HG03520 (cell line): ENCODE measurements around the gene CBX3.
"Not testable (repeated sequence)": the region's sequence is repeated elsewhere in the genome, so short reads cannot be mapped to it uniquely, and the experiment has no call there.

ENCODE experiments used
- ATAC-seq: cut with Tn5 transposase; IDR thresholded peaks from one replicate; pipeline ENCODE4 v1.9.1; 2021; ENCODE audit warnings: mild to moderate bottlenecking, moderate library complexity; ENCODE audit not compliant: unreplicated experiment

Gene CBX3

DNA sequence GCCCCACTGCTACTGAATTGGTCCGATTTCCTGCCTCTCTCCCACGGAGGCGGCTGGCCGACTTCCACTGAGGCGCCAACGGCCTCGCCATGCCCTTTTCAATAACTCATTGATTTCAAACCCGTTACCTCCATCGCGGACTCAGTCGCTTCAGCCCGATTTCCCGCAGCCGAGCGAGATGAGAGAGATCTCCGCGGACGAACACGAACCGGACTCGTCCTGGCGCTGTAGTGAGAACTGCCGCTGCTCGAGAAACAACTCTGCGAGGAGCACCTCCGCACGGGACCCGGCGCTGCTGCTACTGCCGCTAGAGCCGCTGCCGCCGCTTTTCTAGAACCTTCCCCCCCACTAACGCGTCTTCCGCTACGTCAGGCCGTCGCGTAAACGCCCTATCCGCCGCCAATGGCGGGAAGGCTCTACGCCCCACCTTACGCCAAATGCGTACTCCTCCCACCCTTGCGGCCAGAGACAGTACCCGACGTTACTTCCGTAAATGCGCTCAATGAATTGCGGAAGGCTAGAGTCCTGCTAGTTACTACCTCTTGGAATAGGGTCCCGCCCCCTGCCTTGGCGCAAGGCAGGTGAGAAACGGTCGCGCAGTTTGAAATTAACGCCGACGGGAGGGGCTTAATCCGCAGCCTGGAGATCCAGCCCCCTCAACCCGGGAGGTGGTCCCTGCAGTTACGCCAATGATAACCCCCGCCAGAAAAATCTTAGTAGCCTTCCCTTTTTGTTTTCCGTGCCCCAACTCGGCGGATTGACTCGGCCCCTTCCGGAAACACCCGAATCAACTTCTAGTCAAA, 900 bp upstream of the CBX3 start, which contains the start of gene HNRNPA2B1:
HNRNPA2B1 (minus strand) TSS at position 303 of the 803 bp plus-strand sequence; CDS start at position 134, 169 bp downstream.
- peak; percentile 53 for ATAC-seq

- ATAC-seq = peak; percentile 0
Observed at GRCh38 chr7:26202019-26202990, 760 bp downstream of the CBX3 start.

DNA sequence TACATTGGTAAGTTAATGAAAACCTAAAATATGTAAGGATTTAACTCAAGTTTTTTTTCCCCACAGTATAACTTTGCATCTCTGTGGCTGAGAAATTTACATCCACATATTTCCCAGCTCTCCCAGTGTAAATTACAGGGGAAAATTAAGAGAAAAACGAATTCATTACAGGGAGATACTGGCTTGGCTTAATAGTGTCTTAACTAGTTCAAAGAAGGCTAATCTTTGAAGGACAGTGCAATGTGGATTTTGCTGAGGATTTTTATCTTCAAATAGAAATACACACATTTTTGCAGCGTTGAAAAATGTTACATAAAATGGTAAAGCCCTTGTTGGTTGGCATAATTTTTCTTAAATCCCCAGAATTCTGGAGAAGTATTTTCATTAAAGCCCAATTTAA, 1.5 kb downstream of the CBX3 start:
- no peak for ATAC-seq

DNA sequence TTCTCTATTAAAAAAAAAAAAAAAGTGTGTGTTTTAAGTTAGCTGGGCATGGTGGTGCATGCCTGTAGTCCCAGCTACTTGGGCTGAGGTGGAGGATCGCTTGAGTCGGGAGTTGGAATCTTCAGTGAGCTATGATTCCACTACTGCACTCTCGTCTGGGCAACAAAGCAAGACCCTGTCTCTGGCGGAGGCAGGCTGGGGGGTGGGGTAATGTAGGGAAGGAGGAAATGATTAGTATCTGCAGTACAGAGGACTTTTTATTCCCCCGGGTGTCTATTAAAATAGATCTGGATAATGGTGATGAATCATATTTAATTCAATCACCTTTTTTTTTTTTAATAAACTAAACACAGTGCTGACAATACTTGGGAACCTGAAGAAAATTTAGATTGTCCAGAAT, 6.5 kb downstream of the CBX3 start:
- no peak for ATAC-seq

- ATAC-seq = no peak
Observed at GRCh38 chr7:26212921-26213718, 11.6 kb downstream of the CBX3 start.

GRCh38 chr7:26213807-26214515, 12.4 kb downstream of the CBX3 start:
- no peak for ATAC-seq

- no peak for ATAC-seq
Observed at GRCh38 chr7:26216049-26216448, 14.5 kb downstream of the CBX3 start.

- no peak for ATAC-seq
Observed at GRCh38 chr7:26224359-26224758, 22.8 kb downstream of the CBX3 start.

DNA sequence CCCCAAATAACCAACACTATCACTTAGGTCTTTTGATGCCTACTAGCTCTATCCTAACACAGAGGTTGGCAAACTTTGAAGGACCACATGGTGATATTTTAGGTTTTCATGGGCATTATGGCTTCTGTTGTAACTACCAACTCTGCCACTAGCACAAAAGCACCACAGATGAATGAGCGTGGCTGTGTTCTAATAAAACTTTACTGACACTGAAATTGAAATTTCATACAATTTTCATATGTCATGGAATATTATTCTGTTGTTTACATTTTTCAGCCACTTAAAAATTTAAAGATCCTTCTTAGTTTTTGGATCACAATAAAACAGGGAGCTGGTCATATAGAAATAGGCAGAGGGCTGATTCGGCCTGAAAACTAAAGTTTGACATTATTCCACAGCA, 26.4 kb downstream of the CBX3 start:
- ATAC-seq = no peak

DNA sequence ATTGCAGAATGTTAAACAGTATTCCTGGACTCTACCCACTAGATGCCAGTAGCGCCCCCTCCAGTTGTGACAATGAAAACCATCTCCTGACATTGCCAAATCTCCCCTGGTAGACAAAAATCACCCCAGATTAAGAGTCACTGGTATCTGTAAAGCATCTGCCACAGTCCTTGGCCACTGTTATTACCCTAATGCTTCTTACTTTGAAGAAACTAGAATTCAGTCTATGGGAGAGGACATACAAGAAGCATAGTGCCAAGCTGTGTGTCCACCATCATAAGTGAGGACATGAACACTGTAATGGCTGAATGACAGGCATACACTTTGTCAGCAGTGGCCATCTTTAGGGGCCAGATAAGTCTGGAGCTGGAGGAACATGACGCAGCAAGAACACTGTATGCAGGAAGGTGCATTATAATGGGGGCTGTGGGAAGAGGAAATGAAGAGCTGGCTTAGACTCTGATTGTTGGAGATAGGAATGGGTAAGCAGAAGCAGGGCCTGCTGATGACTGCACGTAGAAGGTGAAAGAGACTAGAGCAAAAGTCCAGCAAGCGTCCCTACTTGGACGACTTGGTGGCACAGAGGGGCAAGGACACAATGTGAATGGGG, 32.5 kb downstream of the CBX3 start:
- no peak for ATAC-seq

DNA sequence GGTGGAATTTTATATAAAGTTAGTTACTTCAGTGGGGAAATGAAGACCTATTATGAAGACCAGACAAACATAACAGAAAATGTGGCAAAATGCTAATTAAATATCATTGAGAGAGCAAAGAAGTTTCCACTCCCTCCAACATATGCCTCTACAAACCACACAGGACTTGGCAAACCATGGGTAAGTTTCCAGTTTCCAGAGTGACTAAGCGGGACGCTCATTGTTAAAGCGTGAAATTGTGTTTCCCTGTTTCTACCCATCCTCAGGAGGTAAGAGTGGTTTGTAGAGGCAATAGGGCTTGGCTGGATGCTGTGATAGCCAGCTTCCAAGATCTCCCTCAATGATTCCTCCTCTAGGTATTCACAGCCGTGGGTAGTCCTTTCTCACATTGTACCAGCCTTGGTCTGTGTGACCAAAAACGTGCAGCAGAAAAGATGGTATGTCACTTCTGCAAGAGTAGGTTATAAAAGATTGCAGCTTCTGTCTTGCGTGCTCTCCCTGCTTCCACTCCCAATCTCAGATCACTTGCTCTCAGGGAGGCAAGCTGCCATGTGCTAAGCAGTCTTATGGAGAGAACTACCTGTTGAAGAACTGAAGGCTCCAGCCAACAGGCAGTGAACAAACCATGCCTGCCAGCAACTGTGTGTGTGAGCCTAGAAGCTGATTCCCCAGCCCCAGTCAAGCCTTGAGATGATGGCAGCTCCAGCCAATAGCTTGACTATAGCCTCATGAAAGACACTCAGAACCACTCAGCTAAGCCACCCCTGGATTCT, 35.7 kb downstream of the CBX3 start:
- no peak for ATAC-seq

DNA sequence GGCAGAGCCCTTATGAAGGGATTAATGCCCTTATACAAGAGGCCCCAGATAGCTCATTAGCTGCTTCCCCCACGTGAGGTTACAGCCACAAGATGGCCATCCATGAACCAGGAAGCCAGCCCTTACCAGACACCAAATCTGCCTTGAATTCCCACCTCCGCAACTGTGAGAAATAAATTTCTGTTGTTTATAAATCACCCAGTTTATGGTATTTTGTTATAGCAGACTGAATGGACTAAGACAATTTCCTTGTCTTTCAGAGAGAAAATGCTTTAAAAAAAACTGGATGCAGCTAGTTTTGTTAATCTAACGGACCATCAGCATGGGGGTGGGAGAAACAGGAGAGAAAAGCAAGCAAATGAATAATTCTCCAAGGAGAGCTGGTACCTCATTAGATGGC, 36.5 kb downstream of the CBX3 start:
- no peak for ATAC-seq

DNA sequence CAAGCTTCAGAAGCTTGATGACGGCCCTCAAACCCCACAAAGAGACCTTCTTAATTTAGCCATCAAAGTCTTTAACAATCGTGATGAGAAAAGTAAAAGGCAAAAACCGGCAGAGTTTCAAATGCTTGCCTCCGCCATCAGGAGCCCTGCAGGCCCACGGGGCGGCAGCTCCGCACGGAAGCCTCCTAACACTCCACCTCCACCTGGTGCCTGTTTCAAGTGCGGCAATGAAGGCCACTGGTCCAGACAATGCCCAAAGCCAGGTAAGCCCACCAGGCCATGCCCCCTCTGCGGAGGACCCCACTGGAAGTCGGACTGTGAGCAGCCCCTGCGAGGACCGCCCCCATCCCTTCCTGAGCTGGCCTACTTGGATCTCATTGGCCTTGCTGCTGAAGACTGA, 43.6 kb downstream of the CBX3 start:
- no peak for ATAC-seq

GRCh38 chr7:26250239-26250638, 48.7 kb downstream of the CBX3 start:
- ATAC-seq = no peak

DNA sequence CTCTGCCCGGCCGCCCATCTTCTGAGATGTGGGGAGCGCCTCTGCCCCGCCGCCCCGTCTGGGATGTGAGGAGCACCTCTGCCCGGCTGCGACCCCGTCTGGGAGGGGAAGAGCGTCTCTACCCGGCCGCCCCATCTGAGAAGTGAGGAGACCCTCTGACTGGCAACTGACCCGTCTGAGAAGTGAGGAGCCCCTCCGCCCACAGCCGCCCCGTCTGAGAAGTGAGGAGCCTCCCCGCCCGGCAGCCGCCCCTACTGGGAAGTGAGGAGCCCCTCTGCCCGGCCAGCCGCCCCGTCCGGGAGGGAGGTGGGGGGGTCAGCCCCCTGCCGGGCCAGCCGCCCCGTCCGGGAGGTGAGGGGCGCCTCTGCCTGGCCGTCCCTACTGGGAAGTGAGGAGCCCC, 60.3 kb downstream of the CBX3 start:
- ATAC-seq = not testable (repeated sequence)
